ENCODE measurements around the gene KIF6.

The KIF6 gene

DNA sequence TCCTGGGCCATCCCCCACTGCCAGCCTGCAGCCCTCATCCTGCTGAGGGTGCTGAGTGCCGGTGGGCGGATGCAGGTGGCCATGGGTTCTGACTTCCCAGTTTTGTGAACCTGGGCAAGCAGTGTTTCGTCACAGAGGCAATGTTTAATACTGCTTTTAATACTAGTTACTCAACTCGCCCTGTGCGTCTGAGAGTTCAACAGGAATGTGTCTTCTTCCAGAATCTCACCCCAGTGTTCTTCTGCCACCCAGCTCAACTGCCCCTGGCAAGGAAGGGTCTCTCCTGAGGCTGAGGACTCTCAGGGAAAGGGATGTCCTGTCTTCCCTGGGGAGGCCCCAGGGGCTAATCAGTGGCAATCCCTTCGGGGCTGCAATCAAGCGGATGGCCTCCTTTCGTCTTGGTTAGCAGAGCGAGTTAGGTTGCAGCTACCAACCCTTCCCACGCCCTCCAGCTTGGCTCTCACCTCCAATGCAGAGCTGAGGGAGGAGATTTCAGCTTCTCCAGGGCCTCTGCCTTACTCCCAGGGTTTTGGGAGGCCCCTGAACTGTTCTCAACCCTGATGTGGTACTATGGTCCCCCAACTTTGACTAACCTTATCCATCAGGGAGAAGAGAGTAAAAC is 404.7 kb downstream of the KIF6 start:
- Mint-ChIP-seq H3K4me3 (no peak overlapping the region), H3K27me3 (peaks cover 41 to 88% of the 10 kb centered on the region in 2 donors), H3K9me3 (no peaks in the 10 kb centered on the region), H3K4me1 (ENCODE audit: low read depth in 2 of 2) (peaks cover 0 to 5% of the 10 kb centered on the region in 2 donors), H3K36me3 (ENCODE audit: insufficient read depth) (no peaks in the 10 kb centered on the region), H3K27ac (no peak overlapping the region)
- ATAC-seq (replicated peaks) (no peak), DNase-seq (no peak)

DNA sequence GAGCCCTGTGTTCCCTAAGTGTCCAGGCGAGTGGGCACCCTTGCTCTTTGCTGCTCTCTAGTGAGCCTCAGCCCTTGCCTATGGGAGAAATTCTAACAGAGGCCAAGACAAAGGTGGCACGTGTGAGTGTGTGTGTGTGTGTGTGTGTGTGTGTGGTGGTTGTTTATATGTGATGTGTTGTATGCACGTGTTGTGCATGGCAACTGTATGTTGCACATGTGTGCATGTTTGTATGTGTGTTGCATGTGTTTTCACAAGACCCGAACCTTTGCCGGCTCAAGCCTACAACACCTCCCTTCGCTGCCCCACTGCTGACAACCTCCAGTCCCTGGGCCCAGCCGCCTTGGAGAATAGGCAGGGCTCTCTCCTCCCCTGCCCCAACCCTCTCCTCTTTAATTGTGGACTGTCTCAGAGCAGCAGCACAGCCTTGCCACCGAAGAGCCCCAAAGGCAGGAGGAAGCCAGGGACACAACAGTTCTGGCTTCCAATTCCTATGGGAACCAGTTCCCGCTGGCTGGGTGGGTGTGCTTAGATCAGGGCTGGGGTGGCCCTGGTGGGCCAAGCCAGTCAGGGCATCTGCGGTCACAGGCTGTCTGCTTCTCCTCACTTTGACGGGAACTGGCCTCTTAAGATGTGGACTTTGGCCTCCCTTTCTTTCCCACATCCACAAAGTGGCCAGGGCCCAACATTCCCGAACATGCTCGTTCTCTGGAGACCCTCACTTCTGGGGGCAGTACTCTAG is 405.4 kb downstream of the KIF6 start:
- H3K4me1 Mint-ChIP-seq (ENCODE audit: low read depth in 2 of 2), result peaks cover 0 to 5% of the 10 kb centered on the region in 2 donors
- H3K36me3 Mint-ChIP-seq (ENCODE audit: insufficient read depth), result no peaks in the 10 kb centered on the region
- DNase-seq (no peak), ATAC-seq (replicated peaks) (no peak)
- no peak overlapping the region for H3K27ac Mint-ChIP-seq
- peaks cover 42 to 88% of the 10 kb centered on the region in 2 donors for H3K27me3 Mint-ChIP-seq
- H3K4me3 Mint-ChIP-seq, result no peak overlapping the region
- no peaks in the 10 kb centered on the region for H3K9me3 Mint-ChIP-seq

DNA sequence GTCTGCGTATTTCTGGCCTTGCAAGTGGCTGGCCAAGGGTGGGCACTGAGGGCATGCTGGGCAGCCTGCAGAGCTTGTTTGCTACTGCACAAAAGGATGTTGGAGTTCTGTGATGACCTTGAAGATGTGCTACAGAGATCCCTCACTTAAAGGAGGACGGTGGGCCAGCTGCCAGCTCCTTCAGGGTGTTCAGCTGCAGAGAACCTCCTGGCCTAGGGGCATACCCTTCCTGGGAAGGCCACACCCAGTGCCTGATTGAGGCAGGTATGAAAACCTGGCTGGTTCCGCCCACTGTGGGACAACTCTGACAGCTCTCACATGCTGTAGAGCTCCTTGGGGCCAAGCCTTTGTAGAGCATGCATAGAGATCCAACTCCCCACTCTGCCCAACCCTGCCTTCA is 408.0 kb downstream of the KIF6 start:
- ATAC-seq (replicated peaks) (no peak), DNase-seq (no peak)
- Mint-ChIP-seq H3K27ac (no peak overlapping the region), H3K36me3 (ENCODE audit: insufficient read depth) (no peaks in the 10 kb centered on the region), H3K4me3 (no peak overlapping the region), H3K4me1 (ENCODE audit: low read depth in 2 of 2) (peaks cover 0 to 5% of the 10 kb centered on the region in 2 donors), H3K27me3 (peaks cover 35 to 89% of the 10 kb centered on the region in 2 donors), H3K9me3 (no peaks in the 10 kb centered on the region)

- Mint-ChIP-seq H3K9me3 (no peaks in the 10 kb centered on the region), H3K27me3 (peaks cover 39 to 97% of the 10 kb centered on the region in 2 donors), H3K4me1 (ENCODE audit: low read depth in 2 of 2) (peaks cover 0 to 11% of the 10 kb centered on the region in 2 donors), H3K4me3 (peak within 1 kb of the TSS in 1 of 2 donors; percentile 39), H3K36me3 (ENCODE audit: insufficient read depth) (peaks cover 2% of the 10 kb centered on the region), H3K27ac (no peak within 1 kb of the TSS)
- ATAC-seq (replicated peaks) (no peak), DNase-seq (no peak)
Measured at GRCh38 chr6:39314273-39314795, 410.9 kb downstream of the KIF6 start, which contains the start of gene KCNK17. KCNK17 (minus strand) TSS chr6:39314419; CDS start chr6:39314320, 99 bp downstream.

DNA sequence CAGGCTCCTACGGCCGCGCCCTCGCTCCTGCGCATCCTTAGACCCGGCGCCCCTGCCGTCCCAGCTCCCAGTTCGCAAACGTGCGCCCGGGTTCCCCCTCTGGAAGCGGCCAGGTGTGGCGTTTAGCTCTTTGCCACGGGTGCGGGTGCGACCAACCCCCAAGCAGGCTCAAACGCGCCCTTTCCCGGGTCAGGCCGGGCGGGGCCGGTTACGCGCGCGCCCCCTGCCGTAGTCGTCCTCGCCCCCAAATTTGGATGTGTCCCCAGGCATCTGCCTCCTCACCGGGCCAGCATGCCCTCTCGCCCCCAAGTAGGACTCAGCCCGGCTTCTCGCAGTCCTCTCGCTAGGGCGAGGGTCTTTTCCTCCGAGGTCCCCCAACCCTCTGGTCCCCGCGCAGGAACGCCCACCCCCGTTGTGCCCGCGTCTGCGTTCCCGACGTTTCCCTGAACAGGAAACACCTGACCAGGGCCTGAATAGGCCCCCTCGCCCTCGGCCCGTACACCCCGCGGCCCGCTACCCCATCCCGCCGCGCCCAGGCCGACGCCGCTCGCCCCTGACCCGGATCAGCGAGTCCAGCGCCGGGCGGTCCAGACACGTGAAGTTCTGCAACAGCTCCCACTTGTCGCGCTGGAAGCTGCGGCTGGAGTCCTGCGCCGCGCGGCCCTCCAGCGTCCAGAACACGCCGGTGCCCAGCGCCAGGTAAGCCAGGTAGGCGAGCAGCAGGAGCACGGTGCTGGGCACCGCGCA is 411.5 kb downstream of the KIF6 start:
- Mint-ChIP-seq H3K27me3 (peaks cover 33 to 91% of the 10 kb centered on the region in 2 donors), H3K4me3 (peak overlapping the region in 1 of 2 donors; percentile 39), H3K4me1 (ENCODE audit: low read depth in 2 of 2) (peaks cover 0 to 6% of the 10 kb centered on the region in 2 donors), H3K27ac (no peak overlapping the region), H3K9me3 (no peaks in the 10 kb centered on the region), H3K36me3 (ENCODE audit: insufficient read depth) (peaks cover 2% of the 10 kb centered on the region)
- DNase-seq (no peak), ATAC-seq (replicated peaks) (no peak)

DNA sequence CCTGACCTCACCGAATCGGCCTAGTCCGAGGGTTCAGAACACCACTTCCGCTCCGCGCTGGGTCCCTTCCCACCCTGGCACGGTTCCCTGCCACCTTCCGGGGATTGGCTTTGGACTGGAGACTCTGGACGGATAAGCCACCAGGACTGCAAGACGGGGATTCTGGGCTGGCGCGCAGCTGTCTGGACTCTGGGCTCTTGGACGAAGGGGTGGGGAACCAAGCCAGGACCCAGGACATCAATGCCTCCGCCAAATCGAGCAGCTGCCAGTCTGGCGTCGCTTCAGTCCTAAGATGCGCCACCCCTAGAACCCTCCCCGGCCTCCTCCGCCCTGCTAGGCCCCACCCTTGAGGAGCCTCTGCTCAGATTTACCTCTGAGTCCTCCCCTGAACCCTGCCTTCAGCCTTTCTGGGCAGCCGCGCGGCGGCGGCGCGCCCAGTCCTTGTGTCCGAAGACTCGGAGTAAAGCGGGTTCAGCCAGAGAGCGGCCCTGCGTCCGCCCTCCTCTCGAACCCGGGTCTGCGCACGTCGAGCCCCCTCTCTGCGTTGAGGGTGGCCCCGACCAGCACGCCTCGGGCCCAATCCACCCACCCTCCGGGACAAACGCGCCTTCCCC is 412.2 kb downstream of the KIF6 start:
- DNase-seq, result no peak
- no peak overlapping the region for H3K4me3 Mint-ChIP-seq
- H3K4me1 Mint-ChIP-seq (ENCODE audit: low read depth in 2 of 2), result peaks cover 0 to 6% of the 10 kb centered on the region in 2 donors
- H3K9me3 Mint-ChIP-seq, result no peaks in the 10 kb centered on the region
- no peak overlapping the region for H3K27ac Mint-ChIP-seq
- ATAC-seq (replicated peaks), result no peak
- peaks cover 2% of the 10 kb centered on the region for H3K36me3 Mint-ChIP-seq (ENCODE audit: insufficient read depth)
- H3K27me3 Mint-ChIP-seq, result peaks cover 28 to 84% of the 10 kb centered on the region in 2 donors

DNA sequence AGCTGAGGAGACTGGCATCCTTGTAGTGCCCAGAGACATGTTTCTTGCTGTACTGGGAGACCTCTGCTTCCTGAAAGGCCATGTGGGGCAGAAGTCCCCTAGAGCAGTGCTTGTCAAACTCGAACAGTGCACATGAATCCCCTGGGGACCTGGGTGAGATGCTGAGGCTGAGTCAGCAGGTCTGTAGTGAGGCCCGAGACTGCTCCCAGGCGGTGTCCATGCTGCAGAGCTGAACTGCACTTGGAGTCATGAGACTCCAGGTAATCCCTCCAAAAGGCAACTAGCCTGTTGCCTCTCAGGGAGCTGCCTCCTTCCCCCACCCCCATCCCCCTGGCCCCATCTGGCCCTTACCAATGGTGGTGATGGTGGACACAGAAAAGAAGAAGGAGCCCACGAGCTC is 414.7 kb downstream of the KIF6 start:
- ATAC-seq (replicated peaks), result no peak
- no peak for DNase-seq
- H3K36me3 Mint-ChIP-seq (ENCODE audit: insufficient read depth), result peaks cover 2% of the 10 kb centered on the region
- no peak overlapping the region for H3K4me3 Mint-ChIP-seq
- no peaks in the 10 kb centered on the region for H3K9me3 Mint-ChIP-seq
- peaks cover 0 to 6% of the 10 kb centered on the region in 2 donors for H3K4me1 Mint-ChIP-seq (ENCODE audit: low read depth in 2 of 2)
- no peak overlapping the region for H3K27ac Mint-ChIP-seq
- H3K27me3 Mint-ChIP-seq, result peaks cover 26 to 59% of the 10 kb centered on the region in 2 donors

DNA sequence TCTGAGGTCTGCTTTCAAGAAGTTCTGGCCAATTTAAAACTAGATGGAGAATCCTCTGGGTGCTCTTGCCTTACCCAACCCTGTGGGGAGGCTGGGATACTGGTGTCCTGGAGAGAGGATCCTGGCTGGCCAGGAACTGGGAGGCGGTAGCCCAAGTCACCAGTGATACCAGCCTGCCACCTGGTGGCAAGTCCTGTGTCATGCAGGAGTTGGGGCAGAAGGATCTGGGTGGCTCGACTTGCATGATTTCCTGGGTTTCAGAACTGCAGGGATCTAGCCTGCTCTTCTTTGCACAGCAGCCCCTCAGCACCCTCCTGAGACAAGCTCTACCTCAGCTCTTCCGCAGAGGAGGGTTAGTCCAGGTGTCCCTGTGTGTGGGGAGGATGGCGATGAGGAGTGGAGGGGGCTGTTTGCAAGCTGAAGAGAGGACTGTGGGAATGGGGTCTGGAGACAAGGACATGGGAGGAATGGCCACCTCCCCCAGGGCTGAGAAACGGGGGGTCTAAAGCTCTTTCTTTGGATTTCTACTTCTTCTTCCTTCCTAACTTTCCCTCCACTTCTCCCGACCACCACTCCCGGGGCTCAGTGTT is 415.2 kb downstream of the KIF6 start:
- peaks cover 0 to 6% of the 10 kb centered on the region in 2 donors for H3K4me1 Mint-ChIP-seq (ENCODE audit: low read depth in 2 of 2)
- peak; percentile 32 to 56 (median 45) for DNase-seq
- ATAC-seq (replicated peaks), result peak; percentile 50
- H3K36me3 Mint-ChIP-seq (ENCODE audit: insufficient read depth), result peaks cover 2% of the 10 kb centered on the region
- no peak overlapping the region for H3K27ac Mint-ChIP-seq
- H3K4me3 Mint-ChIP-seq, result no peak overlapping the region
- peaks cover 23 to 54% of the 10 kb centered on the region in 2 donors for H3K27me3 Mint-ChIP-seq
- no peaks in the 10 kb centered on the region for H3K9me3 Mint-ChIP-seq

DNA sequence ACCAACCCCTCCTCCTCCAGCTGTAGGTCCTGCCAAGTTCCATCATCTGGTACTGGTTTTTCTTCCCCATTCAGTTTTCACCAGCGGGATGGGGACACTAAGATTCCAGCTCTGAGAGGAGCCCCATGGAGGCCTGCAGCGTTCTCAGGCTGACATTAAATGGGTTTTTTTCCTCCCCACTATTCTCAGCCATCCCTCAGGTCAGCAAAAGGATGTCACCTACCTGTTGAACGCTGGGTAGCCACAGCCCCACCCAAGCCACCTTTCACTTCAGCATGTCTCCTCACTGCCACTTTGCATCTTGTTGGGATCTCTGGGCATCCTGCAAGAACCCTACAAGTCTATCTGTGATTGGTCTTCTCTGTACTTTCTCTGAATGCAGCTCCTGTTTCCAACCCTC is 417.7 kb downstream of the KIF6 start:
- no peak overlapping the region for H3K4me3 Mint-ChIP-seq
- peaks cover 15 to 29% of the 10 kb centered on the region in 2 donors for H3K27me3 Mint-ChIP-seq
- H3K4me1 Mint-ChIP-seq (ENCODE audit: low read depth in 2 of 2), result peaks cover 7 to 11% of the 10 kb centered on the region in 2 donors
- ATAC-seq (replicated peaks), result no peak
- no peak for DNase-seq
- no peak overlapping the region for H3K27ac Mint-ChIP-seq
- H3K9me3 Mint-ChIP-seq, result no peaks in the 10 kb centered on the region
- H3K36me3 Mint-ChIP-seq (ENCODE audit: insufficient read depth), result peaks cover 2% of the 10 kb centered on the region

DNA sequence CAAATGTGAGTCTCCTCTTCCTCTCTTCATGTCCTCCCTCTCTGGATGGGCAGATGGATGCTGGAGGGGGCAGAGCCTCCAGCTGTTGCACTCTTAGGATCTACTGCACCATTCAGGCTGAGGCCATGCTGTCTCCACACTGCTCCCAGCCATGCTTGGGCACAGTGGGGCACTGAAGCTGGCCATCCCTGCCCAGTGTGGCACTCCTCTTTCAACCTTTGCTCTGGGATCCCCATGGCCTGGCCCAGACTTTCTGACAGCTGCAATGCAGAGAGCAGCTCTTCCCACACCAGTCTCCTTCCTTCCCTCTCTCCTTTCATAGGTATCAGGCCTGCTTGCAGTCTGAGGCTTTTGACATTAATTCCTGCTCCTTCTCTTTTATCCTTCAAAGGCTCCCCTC is 420.3 kb downstream of the KIF6 start:
- H3K27me3 Mint-ChIP-seq, result peaks cover 9 to 18% of the 10 kb centered on the region in 2 donors
- no peak overlapping the region for H3K27ac Mint-ChIP-seq
- H3K4me3 Mint-ChIP-seq, result no peak overlapping the region
- no peaks in the 10 kb centered on the region for H3K9me3 Mint-ChIP-seq
- H3K36me3 Mint-ChIP-seq (ENCODE audit: insufficient read depth), result no peaks in the 10 kb centered on the region
- no peak for DNase-seq
- no peak for ATAC-seq (replicated peaks)
- H3K4me1 Mint-ChIP-seq (ENCODE audit: low read depth in 2 of 2), result peaks cover 7 to 9% of the 10 kb centered on the region in 2 donors

GRCh38 chr6:39303425-39304153 is 421.6 kb downstream of the KIF6 start:
- ATAC-seq (replicated peaks), result no peak

GRCh38 chr6:39302669-39303424 is 422.4 kb downstream of the KIF6 start:
- DNase-seq (peak; percentile 81 to 89 (median 82)), ATAC-seq (replicated peaks) (peak; percentile 99)
- peaks cover 5 to 9% of the 10 kb centered on the region in 2 donors for H3K4me1 Mint-ChIP-seq (ENCODE audit: low read depth in 2 of 2)
- H3K27ac Mint-ChIP-seq, result no peak overlapping the region
- H3K4me3 Mint-ChIP-seq, result peak overlapping the region; percentile 55 to 64
- H3K36me3 Mint-ChIP-seq (ENCODE audit: insufficient read depth), result no peaks in the 10 kb centered on the region
- no peaks in the 10 kb centered on the region for H3K9me3 Mint-ChIP-seq
- H3K27me3 Mint-ChIP-seq, result peaks cover 9 to 28% of the 10 kb centered on the region in 2 donors

More at GRCh38 chr6:39303425-39304153, 421.6 kb downstream of the KIF6 start:
- no peak for DNase-seq
- peaks cover 9 to 28% of the 10 kb centered on the region in 2 donors for H3K27me3 Mint-ChIP-seq
- no peaks in the 10 kb centered on the region for H3K36me3 Mint-ChIP-seq (ENCODE audit: insufficient read depth)
- H3K27ac Mint-ChIP-seq, result no peak overlapping the region
- no peak overlapping the region for H3K4me3 Mint-ChIP-seq
- H3K4me1 Mint-ChIP-seq (ENCODE audit: low read depth in 2 of 2), result peaks cover 5 to 9% of the 10 kb centered on the region in 2 donors
- H3K9me3 Mint-ChIP-seq, result no peaks in the 10 kb centered on the region

All from effector memory CD8-positive, alpha-beta T cell (primary cell).